ENCODE data around the gene TMEM217.

The TMEM217 gene

DNA sequence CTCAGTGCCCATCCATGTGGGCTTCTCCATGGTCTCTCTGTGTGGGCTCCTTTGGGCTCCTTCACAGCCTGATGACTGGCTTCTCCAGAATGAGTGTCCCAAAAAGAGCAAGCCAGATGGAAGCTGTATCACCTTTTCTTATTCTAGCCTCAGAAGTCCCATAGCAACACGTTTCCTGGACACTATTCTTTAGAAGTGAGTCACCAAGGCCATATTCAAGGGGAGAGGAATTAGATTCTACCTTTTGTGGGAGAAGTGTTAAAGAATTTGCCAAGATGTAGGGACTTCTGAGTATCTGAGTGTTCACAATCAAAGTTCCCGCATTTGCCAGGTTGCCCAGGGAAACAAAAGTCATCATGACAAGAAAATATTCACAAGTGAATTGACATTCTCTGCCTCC lies 21.0 kb downstream of the TMEM217 start:
- Histone ChIP-seq H3K4me3 (ENCODE audit: low read depth, low read length) (no peak overlapping the region), H3K27ac (ENCODE audit: extremely low read depth, low read depth, low read length) (no peak overlapping the region), H3K36me3 (ENCODE audit: control insufficient read depth in 2 of 2, insufficient read depth in 1 of 2, low read length in 2 of 2) (no peaks in the 10 kb centered on the region), H3K4me1 (ENCODE audit: control insufficient read depth, insufficient read depth, low read length) (0 out of 2 replicates have a peak, but pooled peaks cover 3% of the 10 kb centered on the region), H3K9me3 (ENCODE audit: control insufficient read depth, insufficient read depth, low read depth, low read length) (no peaks in the 10 kb centered on the region)
- ChIA-PET CTCF (interaction anchor here (0.7 to 1.9 kb wide), 3 partner anchors 14 to 77 kb away, joined by 3 to 8 read pairs (median 5); no protein-coding TSS in a partner anchor), POLR2A (no interaction called here)
- TF ChIP-seq ZNF777 (tag by site-specific recombination; IDR thresholded peaks at IDR 0.05; ENCODE audit: borderline replicate concordance) (no peak), KLF7 (tag by site-specific recombination; IDR thresholded peaks at IDR 0.05; ENCODE audit: borderline replicate concordance) (no peak), ZSCAN16 (tag by site-specific recombination; IDR thresholded peaks at IDR 0.05) (no peak), ZNF488 (tag by site-specific recombination; IDR thresholded peaks at IDR 0.05) (no peak), TSHZ1 (tag by site-specific recombination; IDR thresholded peaks at IDR 0.05; ENCODE audit: borderline replicate concordance) (no peak), MEIS1 (CRISPR knock-in tag; IDR thresholded peaks at IDR 0.05; ENCODE audit: borderline replicate concordance) (no peak), ZFP3 (tag by site-specific recombination; IDR thresholded peaks at IDR 0.05; ENCODE audit: low read depth) (no peak), CTCF (tag by site-specific recombination; IDR thresholded peaks at IDR 0.05) (no peak), PRDM4 (tag by site-specific recombination; IDR thresholded peaks at IDR 0.05) (no peak), ZNF624 (tag by site-specific recombination; IDR thresholded peaks at IDR 0.05) (no peak), ZNF629 (tag by site-specific recombination; IDR thresholded peaks at IDR 0.05) (no peak)

DNA sequence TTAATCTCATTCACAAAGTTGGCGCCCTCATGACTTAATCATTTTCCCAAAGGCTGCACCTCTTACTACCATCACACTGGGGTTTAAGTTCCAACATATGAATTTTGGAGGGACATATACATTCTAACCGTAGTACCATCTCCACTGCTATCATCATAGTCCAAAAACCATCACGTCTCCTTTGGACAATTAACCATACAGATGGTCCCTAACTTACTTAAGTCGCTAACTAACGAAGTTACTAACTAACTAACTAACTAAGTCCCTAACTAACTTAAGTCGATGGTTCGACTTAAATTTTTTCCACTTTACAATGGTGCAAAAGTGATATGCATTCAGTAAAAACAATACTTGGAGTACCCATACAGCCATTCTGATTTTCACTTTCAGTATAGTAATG lies 24.4 kb downstream of the TMEM217 start:
- H3K4me3 ChIP-seq (ENCODE audit: low read depth, low read length): no peak overlapping the region
- H3K9me3 ChIP-seq (ENCODE audit: control insufficient read depth, insufficient read depth, low read depth, low read length): no peaks in the 10 kb centered on the region
- H3K4me1 ChIP-seq (ENCODE audit: control insufficient read depth, insufficient read depth, low read length): no peaks in the 10 kb centered on the region
- ChIA-PET POLR2A (interaction anchor here (1.8 kb wide), 1 partner anchor 24 kb away, joined by 4 read pairs; the partner anchor contains the start of gene TBC1D22B), CTCF (no interaction called here)
- no peak for TF ChIP-seq ZNF768 (tag by site-specific recombination; IDR thresholded peaks at IDR 0.05)
- H3K36me3 ChIP-seq (ENCODE audit: control insufficient read depth in 2 of 2, insufficient read depth in 1 of 2, low read length in 2 of 2): no peaks in the 10 kb centered on the region
- H3K27ac ChIP-seq (ENCODE audit: extremely low read depth, low read depth, low read length): no peak overlapping the region
